Astrocyte (in vitro differentiated cells and primary cell): Measurements from ENCODE around the gene UGT1A3.

Experiments used
- EZH2 ChIP-seq: IDR thresholded peaks from 2 replicates; pipeline ENCODE4 v1.6.1; 2012; ENCODE audit warnings: mild to moderate bottlenecking, low read length, inconsistent platforms; ENCODE audit not compliant: insufficient read depth
- TF ChIP-seq, protein P1 (sequence below): IDR thresholded peaks from 2 replicates; pipeline ENCODE4 v1.5.1; 2011; ENCODE audit warnings: low read depth, mild to moderate bottlenecking, inconsistent platforms, low read length, moderate library complexity; ENCODE audit not compliant: insufficient read depth

DNA sequence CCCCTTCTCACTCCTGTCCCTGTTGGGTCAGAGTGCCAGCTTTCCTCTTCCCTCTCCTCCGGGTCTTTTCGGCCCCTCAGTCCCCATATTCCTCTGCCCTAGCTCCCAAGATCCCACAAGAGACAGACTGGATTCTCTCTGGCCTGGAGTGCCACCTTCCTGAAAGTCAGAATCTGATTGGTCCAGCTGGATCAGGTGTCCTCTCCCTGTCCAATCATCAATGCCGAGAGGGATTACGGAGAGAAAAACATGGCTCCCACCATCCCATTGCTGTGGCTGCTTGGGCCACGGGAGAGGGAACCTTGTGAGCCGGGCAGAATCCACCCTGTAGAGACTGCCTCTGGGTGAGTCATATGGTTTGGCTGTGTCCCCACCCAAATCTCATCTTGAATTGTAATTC lies 46.6 kb downstream of the UGT1A3 start:
- TF ChIP-seq, protein P1, sequence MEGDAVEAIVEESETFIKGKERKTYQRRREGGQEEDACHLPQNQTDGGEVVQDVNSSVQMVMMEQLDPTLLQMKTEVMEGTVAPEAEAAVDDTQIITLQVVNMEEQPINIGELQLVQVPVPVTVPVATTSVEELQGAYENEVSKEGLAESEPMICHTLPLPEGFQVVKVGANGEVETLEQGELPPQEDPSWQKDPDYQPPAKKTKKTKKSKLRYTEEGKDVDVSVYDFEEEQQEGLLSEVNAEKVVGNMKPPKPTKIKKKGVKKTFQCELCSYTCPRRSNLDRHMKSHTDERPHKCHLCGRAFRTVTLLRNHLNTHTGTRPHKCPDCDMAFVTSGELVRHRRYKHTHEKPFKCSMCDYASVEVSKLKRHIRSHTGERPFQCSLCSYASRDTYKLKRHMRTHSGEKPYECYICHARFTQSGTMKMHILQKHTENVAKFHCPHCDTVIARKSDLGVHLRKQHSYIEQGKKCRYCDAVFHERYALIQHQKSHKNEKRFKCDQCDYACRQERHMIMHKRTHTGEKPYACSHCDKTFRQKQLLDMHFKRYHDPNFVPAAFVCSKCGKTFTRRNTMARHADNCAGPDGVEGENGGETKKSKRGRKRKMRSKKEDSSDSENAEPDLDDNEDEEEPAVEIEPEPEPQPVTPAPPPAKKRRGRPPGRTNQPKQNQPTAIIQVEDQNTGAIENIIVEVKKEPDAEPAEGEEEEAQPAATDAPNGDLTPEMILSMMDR = no peak
- TF ChIP-seq EZH2 = no peak
